GM12873 (cell line): ENCODE results near the gene CDK5.

Experiments used
- TF ChIP-seq, protein P1 (sequence below): IDR thresholded peaks from 2 replicates; pipeline ENCODE4 v1.5.1; 2012; ENCODE audit warnings: low read depth, mild to moderate bottlenecking, moderate library complexity, low read length, control low read depth; ENCODE audit not compliant: insufficient read depth; ENCODE audit errors: missing control alignments

Gene CDK5

DNA sequence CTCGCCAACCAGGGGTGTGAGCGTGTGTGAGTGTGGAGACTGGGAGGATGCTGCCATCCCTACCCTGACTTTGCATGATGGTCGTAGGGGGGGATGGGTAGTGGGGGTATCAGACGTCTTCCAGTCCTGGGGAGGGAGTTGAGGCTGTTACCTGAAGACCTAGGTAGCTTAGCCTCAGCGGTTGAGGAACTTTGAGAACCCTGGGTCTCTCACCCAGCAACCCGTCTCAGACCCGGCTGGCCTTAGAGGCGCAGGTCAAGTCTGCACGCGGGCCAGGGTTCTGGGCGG, 4.4 kb upstream of the CDK5 start:
- TF ChIP-seq, protein P1, sequence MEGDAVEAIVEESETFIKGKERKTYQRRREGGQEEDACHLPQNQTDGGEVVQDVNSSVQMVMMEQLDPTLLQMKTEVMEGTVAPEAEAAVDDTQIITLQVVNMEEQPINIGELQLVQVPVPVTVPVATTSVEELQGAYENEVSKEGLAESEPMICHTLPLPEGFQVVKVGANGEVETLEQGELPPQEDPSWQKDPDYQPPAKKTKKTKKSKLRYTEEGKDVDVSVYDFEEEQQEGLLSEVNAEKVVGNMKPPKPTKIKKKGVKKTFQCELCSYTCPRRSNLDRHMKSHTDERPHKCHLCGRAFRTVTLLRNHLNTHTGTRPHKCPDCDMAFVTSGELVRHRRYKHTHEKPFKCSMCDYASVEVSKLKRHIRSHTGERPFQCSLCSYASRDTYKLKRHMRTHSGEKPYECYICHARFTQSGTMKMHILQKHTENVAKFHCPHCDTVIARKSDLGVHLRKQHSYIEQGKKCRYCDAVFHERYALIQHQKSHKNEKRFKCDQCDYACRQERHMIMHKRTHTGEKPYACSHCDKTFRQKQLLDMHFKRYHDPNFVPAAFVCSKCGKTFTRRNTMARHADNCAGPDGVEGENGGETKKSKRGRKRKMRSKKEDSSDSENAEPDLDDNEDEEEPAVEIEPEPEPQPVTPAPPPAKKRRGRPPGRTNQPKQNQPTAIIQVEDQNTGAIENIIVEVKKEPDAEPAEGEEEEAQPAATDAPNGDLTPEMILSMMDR = no peak

DNA sequence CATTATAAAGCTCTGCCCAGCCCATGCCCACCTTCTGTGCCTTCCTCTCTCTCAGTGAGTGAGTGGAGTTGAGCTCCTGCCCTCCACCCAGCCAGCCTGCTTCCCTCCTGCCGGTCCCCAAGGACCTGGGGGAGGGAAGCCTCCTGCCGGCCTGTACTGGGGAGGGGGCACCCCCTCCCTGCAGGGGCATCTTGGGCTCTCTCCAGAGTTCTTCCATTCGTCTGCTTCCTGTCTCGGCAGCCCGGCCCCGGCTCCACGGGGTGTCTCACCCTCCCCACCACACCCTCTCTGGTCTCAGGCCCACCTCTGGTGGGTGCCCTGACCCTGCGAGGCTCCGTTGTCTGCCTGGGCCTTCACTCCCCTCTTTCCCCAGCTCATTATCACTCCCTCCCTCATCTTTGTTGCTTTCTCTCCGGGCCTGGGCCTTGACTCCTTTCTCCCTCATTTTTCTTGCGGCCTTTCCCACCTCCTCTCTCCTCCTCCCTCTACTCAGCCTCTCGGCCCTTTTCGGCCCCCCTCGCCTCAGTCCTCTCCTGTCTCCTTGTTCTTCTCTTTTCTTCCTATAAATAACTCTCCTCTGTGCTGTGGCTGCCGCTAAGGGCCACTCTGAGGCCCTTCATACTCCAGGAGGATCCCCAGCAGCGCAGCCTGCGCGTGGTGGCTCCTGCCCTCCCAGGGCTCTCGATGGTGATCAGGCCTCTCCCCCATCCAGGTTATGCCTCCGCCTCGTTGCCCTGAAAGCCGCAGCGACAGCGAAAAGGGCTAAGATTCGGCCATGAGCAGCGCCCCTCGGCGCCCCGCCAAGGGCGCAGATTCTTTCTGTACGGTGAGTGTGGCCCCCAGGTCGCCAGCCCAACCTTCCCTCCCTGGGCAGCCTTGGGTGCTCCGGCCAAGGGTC, 3.8 kb upstream of the CDK5 start:
- TF ChIP-seq, protein P1 = no peak

GRCh38 chr7:151060416-151061212, 2.9 kb upstream of the CDK5 start:
- TF ChIP-seq, protein P1 = peak; percentile 25

DNA sequence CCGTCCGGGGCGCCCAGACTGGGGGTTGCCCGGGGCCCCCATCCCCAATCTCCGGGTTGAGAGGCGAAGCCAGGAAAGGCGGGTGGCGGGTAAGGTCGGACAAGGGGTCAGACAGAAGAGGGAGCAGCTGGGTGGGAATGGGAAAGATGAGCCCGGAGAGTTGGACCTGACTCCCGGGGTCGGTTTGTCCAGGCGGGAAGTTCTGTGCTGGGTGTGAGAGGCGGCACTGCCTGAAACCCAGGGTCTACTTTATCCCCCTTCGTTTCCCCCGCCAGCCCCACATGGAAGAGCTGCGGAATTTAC, 2.4 kb upstream of the CDK5 start:
- TF ChIP-seq, protein P1 = no peak

GRCh38 chr7:151059367-151060112, 1.8 kb upstream of the CDK5 start, which contains the start of gene SLC4A2:
TSS of gene SLC4A2 (plus strand) at chr7:151059589. CDS start at chr7:151061988, 2,399 bp downstream.
- TF ChIP-seq, protein P1 = peak; percentile 64

DNA sequence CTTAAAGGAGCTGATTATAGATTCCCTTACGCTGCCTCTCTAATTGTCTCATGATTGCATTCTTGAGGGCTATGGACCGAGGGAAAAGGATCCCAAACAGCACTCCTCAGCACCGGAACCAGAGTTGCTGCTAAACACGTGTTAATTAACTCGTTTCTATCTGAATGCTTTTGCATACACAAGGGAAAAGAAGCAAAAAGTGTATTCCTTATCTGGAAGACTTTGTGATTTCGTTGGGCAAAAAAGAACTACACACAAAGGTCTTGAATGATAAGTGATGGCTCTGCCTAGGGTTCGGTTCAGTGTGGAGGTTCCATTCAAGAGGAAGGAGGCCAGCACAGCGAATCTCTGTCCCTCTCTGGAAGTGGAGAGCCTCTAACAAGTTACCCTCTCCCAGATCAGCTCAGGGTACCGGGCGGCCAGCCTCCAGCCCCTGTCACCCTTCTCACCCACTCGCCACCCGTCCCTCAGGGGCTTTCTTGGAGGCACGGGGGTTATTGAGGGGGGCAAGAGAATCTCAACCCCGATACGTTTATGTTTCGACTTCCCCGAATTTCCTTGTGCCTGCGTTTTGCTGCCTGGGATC, 1.2 kb upstream of the CDK5 start:
- TF ChIP-seq, protein P1 = no peak
